Mucosa of stomach (tissue), 1 donor: ENCODE data around the gene ADGRB2.

Source experiments
- H3K27me3 ChIP-seq: one replicate; pipeline ENCODE4 v1.7.0; 2013; ENCODE audit warnings: mild to moderate bottlenecking, low read length; ENCODE audit not compliant: control insufficient read depth, insufficient read depth
- H3K36me3 ChIP-seq: one replicate; pipeline ENCODE4 v1.7.0; 2013; ENCODE audit warnings: low read length; ENCODE audit not compliant: control insufficient read depth, insufficient read depth
- H3K4me1 ChIP-seq: one replicate; pipeline ENCODE4 v1.7.0; 2013; ENCODE audit warnings: mild to moderate bottlenecking, low read length; ENCODE audit not compliant: control insufficient read depth, insufficient read depth
- H3K4me3 ChIP-seq: one replicate; pipeline ENCODE4 v1.7.0; 2013; ENCODE audit warnings: low read length
- H3K9ac ChIP-seq: one replicate; pipeline ENCODE4 v1.7.0; 2013; ENCODE audit warnings: mild to moderate bottlenecking, low read length, moderate library complexity
- H3K9me3 ChIP-seq: one replicate; pipeline ENCODE4 v1.7.0; 2013; ENCODE audit warnings: mild to moderate bottlenecking, low read length, moderate library complexity; ENCODE audit not compliant: control insufficient read depth
- donor health status: Pancreatic carcinoma.

The ADGRB2 gene

GRCh38 chr1:31792116-31792515, 28.0 kb upstream of the ADGRB2 start:
- H3K9ac ChIP-seq, result no peak overlapping the region
- peaks cover 13% of the 10 kb centered on the region for H3K4me1 ChIP-seq
- H3K36me3 ChIP-seq, result no peaks in the 10 kb centered on the region
- no peak overlapping the region for H3K4me3 ChIP-seq
- no peaks in the 10 kb centered on the region for H3K27me3 ChIP-seq
- no peaks in the 10 kb centered on the region for H3K9me3 ChIP-seq

- Histone ChIP-seq H3K9ac (no peak overlapping the region), H3K4me3 (no peak overlapping the region), H3K27me3 (no peaks in the 10 kb centered on the region), H3K4me1 (peaks cover 18% of the 10 kb centered on the region), H3K36me3 (no peaks in the 10 kb centered on the region), H3K9me3 (no peaks in the 10 kb centered on the region)
These were observed 27.2 kb upstream of the ADGRB2 start for GRCh38 chr1:31791131-31791858.

GRCh38 chr1:31790641-31791091, 26.5 kb upstream of the ADGRB2 start:
- Histone ChIP-seq H3K36me3 (no peaks in the 10 kb centered on the region), H3K4me3 (no peak overlapping the region), H3K4me1 (peaks cover 19% of the 10 kb centered on the region), H3K9me3 (no peaks in the 10 kb centered on the region), H3K9ac (no peak overlapping the region), H3K27me3 (no peaks in the 10 kb centered on the region)

DNA sequence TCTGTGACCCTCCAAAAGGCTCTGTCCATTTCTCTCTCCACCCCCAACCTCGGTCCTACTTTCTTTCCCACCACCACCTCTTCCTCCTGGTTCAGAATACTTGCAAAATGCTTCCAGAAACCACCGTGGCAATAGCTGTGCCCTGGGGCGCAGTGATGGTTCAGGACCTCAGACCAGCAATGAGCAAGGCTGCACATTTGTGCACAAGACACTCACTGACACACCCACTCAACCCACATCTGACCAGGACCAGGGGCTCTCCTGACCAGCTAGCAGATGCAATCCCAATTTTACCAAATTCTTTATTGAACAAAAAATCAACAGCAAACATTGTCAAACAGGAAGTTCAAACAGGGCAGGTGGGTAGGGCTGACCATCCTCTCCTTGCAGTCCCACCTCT, 26.0 kb upstream of the ADGRB2 start:
- H3K4me3 ChIP-seq, result no peak overlapping the region
- no peak overlapping the region for H3K9ac ChIP-seq
- H3K4me1 ChIP-seq, result peaks cover 19% of the 10 kb centered on the region
- no peaks in the 10 kb centered on the region for H3K36me3 ChIP-seq
- H3K27me3 ChIP-seq, result no peaks in the 10 kb centered on the region
- H3K9me3 ChIP-seq, result no peaks in the 10 kb centered on the region

GRCh38 chr1:31789259-31790065, 25.3 kb upstream of the ADGRB2 start:
- Histone ChIP-seq H3K4me3 (peak overlapping the region; percentile 59), H3K9ac (peak overlapping the region; percentile 80), H3K27me3 (no peaks in the 10 kb centered on the region), H3K4me1 (peaks cover 19% of the 10 kb centered on the region), H3K9me3 (no peaks in the 10 kb centered on the region), H3K36me3 (no peaks in the 10 kb centered on the region)

DNA sequence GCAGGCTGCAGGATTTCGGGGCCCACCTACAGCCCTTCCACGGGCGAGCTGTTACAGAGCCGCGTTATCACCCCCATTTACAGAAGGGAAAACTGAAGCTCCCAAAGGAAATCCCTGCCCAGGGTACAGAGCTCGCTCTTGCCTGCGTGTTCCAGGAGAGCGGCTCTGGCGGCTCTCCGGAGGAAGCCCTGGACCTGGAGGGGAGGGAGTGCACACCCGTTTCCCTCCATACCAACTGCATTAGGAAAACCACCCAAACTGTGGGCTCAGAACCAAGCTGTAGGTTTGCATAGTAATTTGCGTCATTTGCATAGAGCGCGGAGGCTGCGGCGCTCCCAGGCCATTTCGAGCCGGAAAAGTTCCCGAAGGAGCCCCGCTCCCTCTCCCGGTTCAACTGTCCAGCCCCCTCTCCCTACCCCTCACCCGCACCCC, 24.7 kb upstream of the ADGRB2 start:
- no peaks in the 10 kb centered on the region for H3K9me3 ChIP-seq

DNA sequence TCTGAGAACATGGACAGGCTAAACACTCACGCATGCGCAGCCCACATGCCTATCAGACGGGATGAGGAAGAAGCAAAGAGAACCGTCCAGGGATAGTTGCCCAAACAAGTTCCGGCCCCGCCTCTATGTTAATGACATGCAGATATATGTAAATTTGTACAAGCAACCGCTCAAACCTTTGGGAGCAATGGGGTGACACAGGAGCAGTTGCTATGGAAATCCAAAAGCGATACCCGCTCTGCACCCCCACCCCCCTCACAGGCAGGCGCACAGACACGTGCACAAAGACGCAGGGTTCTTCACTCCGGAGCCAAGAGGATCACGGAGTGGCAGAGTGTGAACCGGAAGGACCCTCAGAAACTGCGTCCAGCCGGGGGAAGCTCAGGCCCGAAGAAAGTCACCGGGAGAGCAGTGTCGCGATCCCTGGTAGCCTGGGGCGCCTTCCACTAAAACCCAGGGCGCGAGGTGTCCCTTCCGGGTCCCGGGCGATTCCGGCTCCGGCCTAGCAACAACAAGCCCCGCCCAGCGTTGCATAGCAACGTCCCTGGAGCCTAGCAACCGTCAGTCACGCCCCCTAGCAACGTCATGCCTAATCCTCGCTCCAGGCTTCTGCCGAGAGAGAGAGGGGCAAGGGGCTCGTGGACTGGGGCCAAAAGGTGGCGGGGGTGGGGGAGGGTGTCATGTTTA, 24.1 kb upstream of the ADGRB2 start:
- Histone ChIP-seq H3K36me3 (no peaks in the 10 kb centered on the region), H3K27me3 (no peaks in the 10 kb centered on the region), H3K4me3 (peak overlapping the region; percentile 59), H3K9me3 (no peaks in the 10 kb centered on the region), H3K9ac (peak overlapping the region; percentile 80), H3K4me1 (peaks cover 19% of the 10 kb centered on the region)

More for the DNA sequence above, 24.7 kb upstream of the ADGRB2 start:
- Histone ChIP-seq H3K4me3 (peak overlapping the region; percentile 59), H3K36me3 (no peaks in the 10 kb centered on the region), H3K27me3 (no peaks in the 10 kb centered on the region), H3K4me1 (peaks cover 19% of the 10 kb centered on the region), H3K9ac (peak overlapping the region; percentile 80)

DNA sequence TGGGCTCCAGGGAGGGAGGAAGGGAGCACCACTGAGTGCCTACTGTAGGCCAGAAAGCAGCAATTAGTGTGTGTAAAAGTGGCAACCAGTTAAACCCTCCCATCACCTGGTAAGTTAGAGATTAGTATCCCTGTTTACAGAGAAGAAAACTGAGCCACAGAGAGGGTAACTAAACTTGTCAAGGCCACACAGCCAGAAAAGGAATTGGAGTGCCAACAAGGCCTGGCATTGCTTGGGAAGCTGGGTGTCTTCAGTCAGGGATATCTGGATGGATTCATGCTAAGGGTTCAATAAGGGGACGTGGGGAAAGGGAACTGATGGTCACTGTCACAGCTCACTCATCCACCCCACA, 23.6 kb upstream of the ADGRB2 start:
- Histone ChIP-seq H3K27me3 (no peaks in the 10 kb centered on the region), H3K36me3 (no peaks in the 10 kb centered on the region), H3K9ac (no peak overlapping the region), H3K9me3 (no peaks in the 10 kb centered on the region), H3K4me1 (peaks cover 19% of the 10 kb centered on the region), H3K4me3 (no peak overlapping the region)

DNA sequence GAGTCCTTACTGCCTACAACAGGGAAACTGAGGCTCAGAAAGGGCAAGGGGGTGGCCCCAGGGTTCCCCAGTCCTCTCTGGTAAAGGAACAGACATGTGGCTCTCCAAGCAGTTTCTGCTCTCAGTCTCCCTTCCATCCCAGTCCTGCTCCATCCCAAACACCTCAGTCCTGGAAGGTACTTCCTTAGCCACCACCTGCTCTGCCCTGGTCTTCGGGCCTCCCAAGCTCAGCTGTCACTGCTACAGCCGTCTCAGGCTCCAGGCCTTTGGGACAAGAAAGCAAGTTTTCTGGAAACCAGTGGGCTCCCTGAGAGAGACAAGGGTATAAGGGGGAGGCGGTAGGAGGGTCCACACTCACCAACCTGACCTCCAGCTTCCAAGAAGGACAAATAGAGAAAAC, 23.1 kb upstream of the ADGRB2 start:
- H3K4me1 ChIP-seq, result peaks cover 19% of the 10 kb centered on the region
- no peak overlapping the region for H3K4me3 ChIP-seq
- H3K36me3 ChIP-seq, result no peaks in the 10 kb centered on the region
- no peaks in the 10 kb centered on the region for H3K27me3 ChIP-seq
- no peak overlapping the region for H3K9ac ChIP-seq
- no peaks in the 10 kb centered on the region for H3K9me3 ChIP-seq

- Histone ChIP-seq H3K4me1 (peaks cover 22% of the 10 kb centered on the region), H3K9me3 (no peaks in the 10 kb centered on the region), H3K36me3 (no peaks in the 10 kb centered on the region), H3K4me3 (no peak overlapping the region), H3K9ac (no peak overlapping the region), H3K27me3 (no peaks in the 10 kb centered on the region)
These were observed 22.4 kb upstream of the ADGRB2 start for GRCh38 chr1:31786366-31787060.

GRCh38 chr1:31785947-31786290, 21.8 kb upstream of the ADGRB2 start:
- Histone ChIP-seq H3K36me3 (no peaks in the 10 kb centered on the region), H3K27me3 (no peaks in the 10 kb centered on the region), H3K4me3 (no peak overlapping the region), H3K9ac (no peak overlapping the region), H3K4me1 (peaks cover 27% of the 10 kb centered on the region), H3K9me3 (no peaks in the 10 kb centered on the region)
